SK-N-SH treated with all-trans-retinoic acid at 6 μM for 48 hours (cell line): Measurements from ENCODE around the gene PHF2.

Source experiments
- ATAC-seq: fragments of 200-7000 bp; cut with Tn5 transposase; 3 replicates; pipeline ENCODE4 v1.9.1; 2020; ENCODE audit warnings: mild to moderate bottlenecking, moderate library complexity
- BACH2 ChIP-seq: fragments of 250-450 bp; sonication (Bioruptor Pico); IDR thresholded peaks from 2 replicates; pipeline ENCODE4 v1.9.0; 2021; ENCODE audit warnings: mild to moderate bottlenecking, borderline replicate concordance
- CSDC2 ChIP-seq: fragments of 250-450 bp; sonication (Bioruptor Pico); IDR thresholded peaks from 2 replicates; pipeline ENCODE4 v1.5.0; 2020; ENCODE audit warnings: mild to moderate bottlenecking, moderate library complexity
- ESRRG ChIP-seq: fragments of 250-450 bp; sonication (Bioruptor Pico); IDR thresholded peaks from 2 replicates; pipeline ENCODE4 v1.6.1; 2021; ENCODE audit warnings: mild to moderate bottlenecking
- GLIS3 ChIP-seq: fragments of 250-450 bp; sonication (Bioruptor Pico); IDR thresholded peaks from 2 replicates; pipeline ENCODE4 v1.5.0; 2020; ENCODE audit warnings: mild to moderate bottlenecking, moderate library complexity
- ISL1 ChIP-seq: fragments of 250-450 bp; sonication (Bioruptor Pico); IDR thresholded peaks from 2 replicates; pipeline ENCODE4 v2.1.2; 2022; ENCODE audit warnings: mild to moderate bottlenecking, moderate library complexity
- OSR1 ChIP-seq: fragments of 250-450 bp; sonication (Bioruptor Pico); IDR thresholded peaks from 2 replicates; pipeline ENCODE4 v1.8.0; 2022; ENCODE audit warnings: moderate library complexity, mild to moderate bottlenecking, inconsistent platforms
- PPARA ChIP-seq: fragments of 250-450 bp; sonication (Bioruptor Pico); IDR thresholded peaks from 2 replicates; pipeline ENCODE4 v1.5.0; 2020; ENCODE audit warnings: mild to moderate bottlenecking, borderline replicate concordance
- RARB ChIP-seq: fragments of 250-450 bp; sonication (Bioruptor Pico); IDR thresholded peaks from 2 replicates; pipeline ENCODE4 v1.8.0; 2021; ENCODE audit warnings: mild to moderate bottlenecking, moderate library complexity
- SNAI2 ChIP-seq: fragments of 250-450 bp; sonication (Bioruptor Pico); IDR thresholded peaks from 2 replicates; pipeline ENCODE4 v1.5.0; 2020; ENCODE audit warnings: mild to moderate bottlenecking, moderate library complexity
- TCF4 ChIP-seq: fragments of 250-450 bp; sonication (Bioruptor Pico); IDR thresholded peaks from 2 replicates; pipeline ENCODE4 v1.8.0; 2021; ENCODE audit warnings: mild to moderate bottlenecking, moderate library complexity, borderline replicate concordance
- TOX ChIP-seq: fragments of 250-450 bp; sonication (Bioruptor Pico); IDR thresholded peaks from 2 replicates; pipeline ENCODE4 v1.8.0; 2021; ENCODE audit warnings: mild to moderate bottlenecking, moderate library complexity, borderline replicate concordance
- ZC3H10 ChIP-seq: fragments of 250-450 bp; sonication (Bioruptor Pico); IDR thresholded peaks from 2 replicates; pipeline ENCODE4 v1.5.1; 2021; ENCODE audit warnings: mild to moderate bottlenecking, moderate library complexity
- ZFP3 ChIP-seq: fragments of 250-450 bp; sonication (Bioruptor Pico); IDR thresholded peaks from 2 replicates; pipeline ENCODE4 v1.5.0; 2020; ENCODE audit warnings: mild to moderate bottlenecking, moderate library complexity
- ZFP30 ChIP-seq: fragments of 450-650 bp; formaldehyde crosslinking; IDR thresholded peaks from 2 replicates; pipeline ENCODE4 v1.5.0; 2022; ENCODE audit warnings: mild to moderate bottlenecking, moderate library complexity
- ZNF70 ChIP-seq: fragments of 450-650 bp; formaldehyde crosslinking; IDR thresholded peaks from 2 replicates; pipeline ENCODE4 v1.5.0; 2020; ENCODE audit warnings: mild to moderate bottlenecking, moderate library complexity
- TF ChIP-seq, protein P1 (sequence below): fragments of 250-450 bp; sonication (Bioruptor Pico); IDR thresholded peaks from 2 replicates; pipeline ENCODE4 v1.5.0; 2020; ENCODE audit warnings: mild to moderate bottlenecking, moderate library complexity
- TF ChIP-seq, protein P2 (sequence below): fragments of 250-450 bp; sonication (Bioruptor Pico); IDR thresholded peaks from 2 replicates; pipeline ENCODE4 v1.5.1; 2021; ENCODE audit warnings: mild to moderate bottlenecking, moderate library complexity
- TF ChIP-seq, protein P3 (sequence below): fragments of 250-450 bp; sonication (Bioruptor Pico); IDR thresholded peaks from 2 replicates; pipeline ENCODE4 v1.8.0; 2020; ENCODE audit warnings: mild to moderate bottlenecking, moderate library complexity, borderline replicate concordance
- TF ChIP-seq, protein P4 (sequence below): fragments of 250-450 bp; sonication (Bioruptor Pico); IDR thresholded peaks from 2 replicates; pipeline ENCODE4 v1.8.0; 2021; ENCODE audit warnings: low read depth, mild to moderate bottlenecking, moderate library complexity, borderline replicate concordance

PHF2 gene

DNA sequence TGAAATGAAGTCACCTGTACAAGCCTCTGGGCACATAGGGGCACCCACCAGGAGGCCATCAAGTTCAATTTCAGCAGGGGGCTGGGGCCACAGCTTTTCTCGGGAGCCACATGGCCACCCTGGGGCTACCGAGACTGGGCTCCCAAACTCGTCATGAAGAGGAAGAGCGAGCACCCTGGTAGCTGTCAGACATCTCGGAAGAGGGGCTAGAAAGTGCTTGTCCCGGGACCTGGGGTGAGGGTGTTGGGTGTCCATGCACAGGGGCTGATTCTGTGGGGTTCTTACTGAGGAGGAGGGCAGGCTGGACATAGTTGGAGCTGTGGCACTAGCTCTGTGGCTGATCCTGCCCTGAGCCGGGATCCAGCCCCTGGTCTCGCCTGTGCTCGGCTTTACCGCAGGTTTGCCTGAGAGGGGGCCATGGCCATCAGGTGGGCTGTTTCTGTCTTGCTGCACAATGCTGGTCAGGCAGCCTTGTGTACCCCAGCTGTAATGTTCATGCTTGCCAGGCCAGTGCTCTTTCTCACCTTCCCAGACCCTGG lies 70.3 kb downstream of the PHF2 start (continued):
- TF ChIP-seq CSDC2: no peak
- TF ChIP-seq, protein P1, sequence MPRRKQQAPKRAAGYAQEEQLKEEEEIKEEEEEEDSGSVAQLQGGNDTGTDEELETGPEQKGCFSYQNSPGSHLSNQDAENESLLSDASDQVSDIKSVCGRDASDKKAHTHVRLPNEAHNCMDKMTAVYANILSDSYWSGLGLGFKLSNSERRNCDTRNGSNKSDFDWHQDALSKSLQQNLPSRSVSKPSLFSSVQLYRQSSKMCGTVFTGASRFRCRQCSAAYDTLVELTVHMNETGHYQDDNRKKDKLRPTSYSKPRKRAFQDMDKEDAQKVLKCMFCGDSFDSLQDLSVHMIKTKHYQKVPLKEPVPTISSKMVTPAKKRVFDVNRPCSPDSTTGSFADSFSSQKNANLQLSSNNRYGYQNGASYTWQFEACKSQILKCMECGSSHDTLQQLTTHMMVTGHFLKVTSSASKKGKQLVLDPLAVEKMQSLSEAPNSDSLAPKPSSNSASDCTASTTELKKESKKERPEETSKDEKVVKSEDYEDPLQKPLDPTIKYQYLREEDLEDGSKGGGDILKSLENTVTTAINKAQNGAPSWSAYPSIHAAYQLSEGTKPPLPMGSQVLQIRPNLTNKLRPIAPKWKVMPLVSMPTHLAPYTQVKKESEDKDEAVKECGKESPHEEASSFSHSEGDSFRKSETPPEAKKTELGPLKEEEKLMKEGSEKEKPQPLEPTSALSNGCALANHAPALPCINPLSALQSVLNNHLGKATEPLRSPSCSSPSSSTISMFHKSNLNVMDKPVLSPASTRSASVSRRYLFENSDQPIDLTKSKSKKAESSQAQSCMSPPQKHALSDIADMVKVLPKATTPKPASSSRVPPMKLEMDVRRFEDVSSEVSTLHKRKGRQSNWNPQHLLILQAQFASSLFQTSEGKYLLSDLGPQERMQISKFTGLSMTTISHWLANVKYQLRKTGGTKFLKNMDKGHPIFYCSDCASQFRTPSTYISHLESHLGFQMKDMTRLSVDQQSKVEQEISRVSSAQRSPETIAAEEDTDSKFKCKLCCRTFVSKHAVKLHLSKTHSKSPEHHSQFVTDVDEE (CRISPR knock-in tag): no peak
- TF ChIP-seq, all 23 proteins: peak for 0

DNA sequence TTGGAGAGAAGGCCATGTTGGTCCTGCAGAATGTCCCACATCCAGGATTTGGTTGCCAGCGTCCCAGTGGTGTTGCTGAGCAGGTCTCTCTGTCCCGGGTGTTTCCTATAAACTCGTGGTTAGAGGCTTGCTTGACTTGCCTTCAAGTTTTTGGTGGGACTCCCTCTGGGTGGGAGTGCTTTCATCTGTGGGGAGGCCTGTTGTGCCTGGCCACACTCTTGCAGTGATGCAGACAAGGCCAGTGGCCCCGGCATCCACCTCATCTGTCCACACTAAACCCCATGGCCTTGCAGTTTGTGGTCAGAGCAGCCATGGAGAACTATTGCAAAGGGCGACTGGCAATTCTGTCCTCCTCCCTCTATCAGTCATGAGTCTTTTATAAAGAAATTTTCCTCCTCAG lies 71.8 kb downstream of the PHF2 start:
- ATAC-seq: no peak

DNA sequence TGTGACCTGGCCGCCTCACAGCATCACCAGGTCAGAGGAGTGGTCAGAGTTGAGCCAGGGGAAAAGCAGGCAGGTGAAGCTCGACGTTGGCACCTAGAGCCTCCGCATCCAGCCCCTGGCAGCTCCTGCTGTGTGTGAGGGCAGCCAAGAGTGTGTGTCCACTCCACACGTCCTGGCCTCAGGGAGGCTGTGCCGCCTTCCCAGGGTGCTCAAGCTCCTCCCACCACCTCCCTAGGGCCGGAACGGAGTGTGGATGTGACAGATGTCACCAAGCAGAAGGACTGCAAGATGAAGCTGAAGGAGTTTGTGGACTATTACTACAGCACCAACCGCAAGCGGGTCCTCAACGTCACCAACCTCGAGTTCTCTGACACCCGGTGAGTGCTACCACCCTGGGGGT lies 72.5 kb downstream of the PHF2 start:
- TF ChIP-seq SNAI2 (CRISPR knock-in tag) (no peak), RARB (no peak), OSR1 (CRISPR knock-in tag) (no peak), TCF4 (CRISPR knock-in tag) (no peak), ISL1 (CRISPR knock-in tag) (no peak), ZFP3 (CRISPR knock-in tag) (no peak), ZFP30 (CRISPR knock-in tag) (no peak)
- TF ChIP-seq, protein P1 (CRISPR knock-in tag): no peak
- TF ChIP-seq, protein P2, sequence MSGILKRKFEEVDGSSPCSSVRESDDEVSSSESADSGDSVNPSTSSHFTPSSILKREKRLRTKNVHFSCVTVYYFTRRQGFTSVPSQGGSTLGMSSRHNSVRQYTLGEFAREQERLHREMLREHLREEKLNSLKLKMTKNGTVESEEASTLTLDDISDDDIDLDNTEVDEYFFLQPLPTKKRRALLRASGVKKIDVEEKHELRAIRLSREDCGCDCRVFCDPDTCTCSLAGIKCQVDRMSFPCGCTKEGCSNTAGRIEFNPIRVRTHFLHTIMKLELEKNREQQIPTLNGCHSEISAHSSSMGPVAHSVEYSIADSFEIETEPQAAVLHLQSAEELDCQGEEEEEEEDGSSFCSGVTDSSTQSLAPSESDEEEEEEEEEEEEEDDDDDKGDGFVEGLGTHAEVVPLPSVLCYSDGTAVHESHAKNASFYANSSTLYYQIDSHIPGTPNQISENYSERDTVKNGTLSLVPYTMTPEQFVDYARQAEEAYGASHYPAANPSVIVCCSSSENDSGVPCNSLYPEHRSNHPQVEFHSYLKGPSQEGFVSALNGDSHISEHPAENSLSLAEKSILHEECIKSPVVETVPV (CRISPR knock-in tag): no peak
- TF ChIP-seq, protein P3, sequence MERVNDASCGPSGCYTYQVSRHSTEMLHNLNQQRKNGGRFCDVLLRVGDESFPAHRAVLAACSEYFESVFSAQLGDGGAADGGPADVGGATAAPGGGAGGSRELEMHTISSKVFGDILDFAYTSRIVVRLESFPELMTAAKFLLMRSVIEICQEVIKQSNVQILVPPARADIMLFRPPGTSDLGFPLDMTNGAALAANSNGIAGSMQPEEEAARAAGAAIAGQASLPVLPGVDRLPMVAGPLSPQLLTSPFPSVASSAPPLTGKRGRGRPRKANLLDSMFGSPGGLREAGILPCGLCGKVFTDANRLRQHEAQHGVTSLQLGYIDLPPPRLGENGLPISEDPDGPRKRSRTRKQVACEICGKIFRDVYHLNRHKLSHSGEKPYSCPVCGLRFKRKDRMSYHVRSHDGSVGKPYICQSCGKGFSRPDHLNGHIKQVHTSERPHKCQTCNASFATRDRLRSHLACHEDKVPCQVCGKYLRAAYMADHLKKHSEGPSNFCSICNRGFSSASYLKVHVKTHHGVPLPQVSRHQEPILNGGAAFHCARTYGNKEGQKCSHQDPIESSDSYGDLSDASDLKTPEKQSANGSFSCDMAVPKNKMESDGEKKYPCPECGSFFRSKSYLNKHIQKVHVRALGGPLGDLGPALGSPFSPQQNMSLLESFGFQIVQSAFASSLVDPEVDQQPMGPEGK (CRISPR knock-in tag): no peak
- ATAC-seq: no peak

More for the DNA sequence above, 71.8 kb downstream of the PHF2 start:
- TF ChIP-seq SNAI2 (CRISPR knock-in tag) (no peak), TOX (CRISPR knock-in tag) (no peak), ZC3H10 (CRISPR knock-in tag) (no peak), GLIS3 (CRISPR knock-in tag) (no peak), ESRRG (CRISPR knock-in tag) (no peak)
- TF ChIP-seq, protein P4, sequence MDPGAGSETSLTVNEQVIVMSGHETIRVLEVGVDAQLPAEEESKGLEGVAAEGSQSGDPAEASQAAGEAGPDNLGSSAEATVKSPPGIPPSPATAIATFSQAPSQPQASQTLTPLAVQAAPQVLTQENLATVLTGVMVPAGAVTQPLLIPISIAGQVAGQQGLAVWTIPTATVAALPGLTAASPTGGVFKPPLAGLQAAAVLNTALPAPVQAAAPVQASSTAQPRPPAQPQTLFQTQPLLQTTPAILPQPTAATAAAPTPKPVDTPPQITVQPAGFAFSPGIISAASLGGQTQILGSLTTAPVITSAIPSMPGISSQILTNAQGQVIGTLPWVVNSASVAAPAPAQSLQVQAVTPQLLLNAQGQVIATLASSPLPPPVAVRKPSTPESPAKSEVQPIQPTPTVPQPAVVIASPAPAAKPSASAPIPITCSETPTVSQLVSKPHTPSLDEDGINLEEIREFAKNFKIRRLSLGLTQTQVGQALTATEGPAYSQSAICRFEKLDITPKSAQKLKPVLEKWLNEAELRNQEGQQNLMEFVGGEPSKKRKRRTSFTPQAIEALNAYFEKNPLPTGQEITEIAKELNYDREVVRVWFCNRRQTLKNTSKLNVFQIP (CRISPR knock-in tag): no peak
- TF ChIP-seq, all 23 proteins: peak for 0

DNA sequence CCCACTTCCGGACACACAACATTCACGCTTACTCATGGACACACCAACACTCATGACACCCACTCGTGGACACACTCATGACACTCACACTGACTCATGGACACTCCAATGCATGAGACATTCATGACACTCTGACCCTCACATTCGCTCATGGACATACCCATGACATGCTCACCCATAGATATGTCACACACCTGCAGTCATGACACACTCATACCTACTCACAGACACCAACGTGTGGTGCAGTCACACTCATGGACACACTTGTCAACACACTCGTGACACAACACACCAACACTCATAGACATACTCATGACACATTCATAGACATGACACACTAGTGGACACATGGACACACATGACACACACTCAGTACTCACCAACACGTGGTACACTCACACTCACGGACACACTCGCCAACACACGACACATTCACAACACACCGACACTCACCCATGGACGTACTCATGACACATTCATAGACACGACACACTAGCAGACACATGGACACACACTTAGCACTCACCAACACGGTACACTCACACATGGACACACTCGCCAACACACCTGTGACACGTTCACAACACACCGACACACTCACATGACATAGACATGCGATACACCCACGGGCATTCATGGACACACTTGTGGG lies 73.4 kb downstream of the PHF2 start:
- no peak for ATAC-seq
- TF ChIP-seq PPARA (no peak), ZNF70 (CRISPR knock-in tag) (no peak), GLIS3 (CRISPR knock-in tag) (no peak), SNAI2 (CRISPR knock-in tag) (no peak), OSR1 (CRISPR knock-in tag) (no peak), BACH2 (no peak), ISL1 (CRISPR knock-in tag) (no peak)
- TF ChIP-seq, protein P1 (CRISPR knock-in tag): no peak
- TF ChIP-seq, protein P3 (CRISPR knock-in tag): no peak
